Heart right ventricle (tissue), 16 donors: ENCODE data around the gene C1QTNF6. TPM values are rescaled to one million over a fixed set of nuclear protein-coding genes. Genes with fewer than 3 reads are reported as not detected.

Experiments
- ATAC-seq, 8 donors: fragments of 200-7000 bp; cut with Tn5 transposase; one replicate each; pipeline ENCODE4 v1.9.1; 2020; ENCODE audit warnings: mild to moderate bottlenecking in 8 of 8, moderate library complexity in 8 of 8, moderate number of reproducible peaks in 1 of 8
- DNase-seq, 2 donors: peaks; one replicate each; pipeline ENCODE4 v3.0.0-alpha.2; 2020
- H3K27ac ChIP-seq, 10 donors: fragments of 200-600 bp; sonication (generic) in 2 of 10; one replicate each; pipeline versions ENCODE4 v1.5.0 to v1.8.0; 2020 to 2022; ENCODE audit warnings: mild to moderate bottlenecking in 3 of 10
- H3K27me3 ChIP-seq, 7 donors: fragments of 200-600 bp; one replicate each; pipeline ENCODE4 v1.8.0; 2021 to 2022; ENCODE audit warnings: mild to moderate bottlenecking in 2 of 7
- H3K36me3 ChIP-seq, 9 donors: fragments of 200-600 bp; sonication (generic) in 1 of 9; one replicate each; pipeline versions ENCODE4 v1.5.0 to v1.8.0; 2020 to 2022; ENCODE audit warnings: mild to moderate bottlenecking in 2 of 9
- H3K4me1 ChIP-seq, 9 donors: fragments of 200-600 bp; sonication (generic) in 1 of 9; one replicate each; pipeline versions ENCODE4 v1.5.0 to v1.8.0; 2020 to 2022; ENCODE audit warnings: mild to moderate bottlenecking in 4 of 9
- H3K4me3 ChIP-seq, 10 donors: fragments of 200-600 bp; sonication (generic) in 2 of 10; one replicate each; pipeline versions ENCODE4 v1.5.0 to v1.8.0; 2020 to 2022; ENCODE audit warnings: mild to moderate bottlenecking in 7 of 10, moderate library complexity in 2 of 10
- H3K9me3 ChIP-seq, 11 donors: fragments of 200-600 bp in 10 of 11; sonication (generic) in 2 of 11; one replicate each; pipeline versions ENCODE4 v1.5.0 to v1.8.0; 2013 to 2022; ENCODE audit warnings: mild to moderate bottlenecking in 2 of 11, control low read depth in 1 of 11, moderate library complexity in 1 of 11
- WGBS, 2 donors: extraction: QIAGEN DNeasy Blood & Tissue Kit; methylation state at CpG; one replicate each; pipeline ENCODE4 v1.1.7; 2013; ENCODE audit warnings: inconsistent platforms in 1 of 2; 5-methylcytosine and 5-hydroxymethylcytosine counted together
- intact Hi-C, 10 donors: fragments of 100-400 bp; cut with DNase I; formaldehyde crosslinking; loops; one replicate each; pipeline versions ENCODE4 v1.11.1 to v1.14.2; 2022
- polyA plus RNA-seq, 2 donors: library from polyadenylated mRNA; stranded (reverse); fragments of 200-250 nt; gene quantifications; one replicate each; pipeline ENCODE4 v1.2.3, GENCODE V29; 2013
- total RNA-seq, 10 donors: library from RNA; stranded (reverse); fragmentation: NEBNext Ultra II Directional in 3 of 10; extraction: Animal tissue kit (Norgen Biotek cat#: 25700) in 3 of 10; gene quantifications; one replicate each; pipeline versions ENCODE4 v1.2.1 to v1.2.4, GENCODE V29; 2021 to 2023
- TF ChIP-seq, protein P1 (sequence below), 9 donors: fragments of 200-600 bp; sonication (generic) in 2 of 9; IDR thresholded peaks; one replicate each; pipeline versions ENCODE4 v1.5.0 to v1.8.0; 2021 to 2022; ENCODE audit warnings: antibody characterized with exemption in 9 of 9, mild to moderate bottlenecking in 5 of 9, moderate library complexity in 1 of 9
- donor health status: Arrhythmogenic right ventricular cardiomyopathy.
- donor health status: ischemic (EF 13 %, LVEDD 7.1; RV severe dilation, severe dysfunction).
- donor health status: healthy with polysubstance abuse.
- donor health status: DM: no; HTN: yes; CAD: no.
- donor health status: DM: no; HTN: no; CAD: no.
- donor health status: ischemic (EF 25% LVEDD 6.9; RV normal size, moderate dysfunction).
- donor health status: ischemic (EF 25% LVEDD 5.7; RV mildly dilated, moderate dysfunction).
- donor health status: healthy.
- donor health status: DM: yes; HTN: yes; CAD: no.
- donor health status: Ischemic cardiomyopathy.
- donor health status: ischemic (EF 35%, LVEDD 5.7; RV mildly dilated, moderate dysfunction).
- donor health status: nonischemic (EF 11% LVEDD 7.7; RV severe dilation, severe dysfunction).
- donor health status: DM: yes; HTN: yes; CAD: no.
- donor health status: PGD.
- donor health status: ischemic (EF 29% LVEDD 5.4; RV normal size, mild dysfunction).
- donor health status: nonischemic (EF 23%, LVEDD 6.1; RV moderate dilation, normal function).

Gene C1QTNF6
- total and polyA plus RNA-seq, 12 donors = 0.51 to 6.4 (median 1.5) TPM

GRCh38 chr22:37139762-37140161, 48.3 kb downstream of the C1QTNF6 start:
- Histone ChIP-seq H3K9me3 (no peaks in the 10 kb centered on the region), H3K27me3 (peaks cover 0 to 38% (median 11%) of the 10 kb centered on the region in 7 donors), H3K4me1 (peaks cover 0 to under 1% (median 0%) of the 10 kb centered on the region in 9 donors), H3K27ac (no peak overlapping the region), H3K4me3 (no peak overlapping the region), H3K36me3 (peaks cover 0 to 7% (median 0%) of the 10 kb centered on the region in 9 donors)
- intact Hi-C loops = no loop called here
- DNase-seq (no peak), ATAC-seq (no peak)
- 68 to 69% methylated on average over 7 of the region's 7 CpGs for WGBS, 2 donors
- TF ChIP-seq, protein P1, sequence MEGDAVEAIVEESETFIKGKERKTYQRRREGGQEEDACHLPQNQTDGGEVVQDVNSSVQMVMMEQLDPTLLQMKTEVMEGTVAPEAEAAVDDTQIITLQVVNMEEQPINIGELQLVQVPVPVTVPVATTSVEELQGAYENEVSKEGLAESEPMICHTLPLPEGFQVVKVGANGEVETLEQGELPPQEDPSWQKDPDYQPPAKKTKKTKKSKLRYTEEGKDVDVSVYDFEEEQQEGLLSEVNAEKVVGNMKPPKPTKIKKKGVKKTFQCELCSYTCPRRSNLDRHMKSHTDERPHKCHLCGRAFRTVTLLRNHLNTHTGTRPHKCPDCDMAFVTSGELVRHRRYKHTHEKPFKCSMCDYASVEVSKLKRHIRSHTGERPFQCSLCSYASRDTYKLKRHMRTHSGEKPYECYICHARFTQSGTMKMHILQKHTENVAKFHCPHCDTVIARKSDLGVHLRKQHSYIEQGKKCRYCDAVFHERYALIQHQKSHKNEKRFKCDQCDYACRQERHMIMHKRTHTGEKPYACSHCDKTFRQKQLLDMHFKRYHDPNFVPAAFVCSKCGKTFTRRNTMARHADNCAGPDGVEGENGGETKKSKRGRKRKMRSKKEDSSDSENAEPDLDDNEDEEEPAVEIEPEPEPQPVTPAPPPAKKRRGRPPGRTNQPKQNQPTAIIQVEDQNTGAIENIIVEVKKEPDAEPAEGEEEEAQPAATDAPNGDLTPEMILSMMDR (IDR thresholded peaks at IDR 0.05) = no peak

DNA sequence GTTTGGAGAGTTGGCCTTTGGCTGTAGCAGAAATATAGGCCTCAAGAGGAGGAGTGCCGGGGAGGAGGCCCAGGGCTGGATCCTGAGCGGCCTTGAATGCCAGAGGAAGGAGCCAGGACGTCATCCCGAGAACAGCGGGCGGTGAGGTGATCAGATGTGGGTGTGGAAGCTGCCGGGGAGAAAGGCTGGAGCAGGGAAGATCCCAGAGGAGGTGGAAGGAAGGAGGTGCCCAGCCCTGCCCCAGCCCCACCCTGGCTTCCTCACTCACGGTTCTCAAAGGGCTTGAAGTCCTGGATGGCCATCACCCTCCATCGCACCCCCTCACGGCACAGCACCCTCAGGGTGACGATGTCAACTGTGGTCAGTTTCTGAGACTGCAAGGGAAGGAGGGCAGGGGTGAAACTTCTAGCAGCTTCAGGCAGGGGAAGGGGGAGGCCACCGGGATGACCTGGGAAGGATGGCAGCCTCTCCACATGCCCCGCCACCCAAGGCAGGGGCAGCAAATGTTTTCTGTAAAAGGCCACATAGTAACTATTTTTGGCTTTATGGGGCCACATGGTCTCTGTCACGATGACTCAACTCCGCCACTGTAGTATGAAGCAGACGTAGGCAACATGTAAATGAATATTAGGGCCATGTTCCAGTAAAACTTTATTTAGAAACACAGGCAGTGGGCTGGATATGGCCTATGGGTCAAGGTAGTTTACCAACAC, 49.0 kb downstream of the C1QTNF6 start:
- ATAC-seq (no peak), DNase-seq (no peak)
- Histone ChIP-seq H3K27me3 (peaks cover 0 to 33% (median 7%) of the 10 kb centered on the region in 7 donors), H3K27ac (no peak overlapping the region), H3K4me1 (no peaks in the 10 kb centered on the region), H3K36me3 (peaks cover 0 to 7% (median 0%) of the 10 kb centered on the region in 9 donors), H3K9me3 (no peaks in the 10 kb centered on the region), H3K4me3 (no peak overlapping the region)
- WGBS, 2 donors = 59 to 60% methylated on average over 16 of the region's 16 CpGs
- TF ChIP-seq, protein P1 (IDR thresholded peaks at IDR 0.05) = no peak
- intact Hi-C loops = no loop called here

GRCh38 chr22:37137903-37138665, 50.0 kb downstream of the C1QTNF6 start:
- Histone ChIP-seq H3K4me3 (no peak overlapping the region), H3K36me3 (peaks cover 0 to 7% (median 0%) of the 10 kb centered on the region in 9 donors), H3K27me3 (peaks cover 0 to 30% (median 5%) of the 10 kb centered on the region in 7 donors), H3K27ac (no peak overlapping the region), H3K4me1 (no peaks in the 10 kb centered on the region), H3K9me3 (no peaks in the 10 kb centered on the region)
- DNase-seq (no peak), ATAC-seq (no peak)
- intact Hi-C loops = no loop called here
- WGBS, 2 donors = 77 to 78% methylated on average over 6 of the region's 6 CpGs
- TF ChIP-seq, protein P1 (IDR thresholded peaks at IDR 0.05) = no peak

GRCh38 chr22:37137131-37137530, 50.9 kb downstream of the C1QTNF6 start:
- H3K4me1 ChIP-seq = no peaks in the 10 kb centered on the region
- H3K27ac ChIP-seq = no peak overlapping the region
- no peak overlapping the region for H3K4me3 ChIP-seq
- H3K36me3 ChIP-seq = peaks cover 0 to 7% (median 0%) of the 10 kb centered on the region in 9 donors
- H3K27me3 ChIP-seq = peaks cover 0 to 30% (median 5%) of the 10 kb centered on the region in 7 donors
- ATAC-seq = no peak
- WGBS, 2 donors = 62 to 69% methylated on average over 8 of the region's 8 CpGs
- no peaks in the 10 kb centered on the region for H3K9me3 ChIP-seq
- TF ChIP-seq, protein P1 (IDR thresholded peaks at IDR 0.05) = no peak
- no peak for DNase-seq
- intact Hi-C loops = no loop called here
